ENCODE data around the gene NIPAL1.

The NIPAL1 gene

DNA sequence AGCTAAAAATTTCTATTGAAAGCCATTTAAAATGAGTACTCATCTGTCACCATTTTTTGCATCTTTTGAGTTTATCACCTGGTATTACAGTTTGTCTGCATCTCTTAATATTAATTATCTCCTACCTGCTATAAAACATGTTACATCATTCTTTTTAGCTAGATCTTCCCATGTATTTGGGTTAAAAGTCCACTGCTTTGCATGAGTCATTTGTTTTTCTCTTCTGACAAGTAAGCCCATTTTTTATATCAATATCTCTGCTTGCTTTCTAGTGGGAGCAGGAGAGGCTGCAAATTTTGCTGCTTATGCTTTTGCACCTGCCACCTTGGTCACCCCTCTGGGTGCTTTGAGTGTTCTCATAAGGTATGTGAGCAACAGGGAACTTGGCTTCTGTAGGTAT lies 16.1 kb downstream of the NIPAL1 start:
- ATAC-seq = no peak
- TF ChIP-seq, protein P1, sequence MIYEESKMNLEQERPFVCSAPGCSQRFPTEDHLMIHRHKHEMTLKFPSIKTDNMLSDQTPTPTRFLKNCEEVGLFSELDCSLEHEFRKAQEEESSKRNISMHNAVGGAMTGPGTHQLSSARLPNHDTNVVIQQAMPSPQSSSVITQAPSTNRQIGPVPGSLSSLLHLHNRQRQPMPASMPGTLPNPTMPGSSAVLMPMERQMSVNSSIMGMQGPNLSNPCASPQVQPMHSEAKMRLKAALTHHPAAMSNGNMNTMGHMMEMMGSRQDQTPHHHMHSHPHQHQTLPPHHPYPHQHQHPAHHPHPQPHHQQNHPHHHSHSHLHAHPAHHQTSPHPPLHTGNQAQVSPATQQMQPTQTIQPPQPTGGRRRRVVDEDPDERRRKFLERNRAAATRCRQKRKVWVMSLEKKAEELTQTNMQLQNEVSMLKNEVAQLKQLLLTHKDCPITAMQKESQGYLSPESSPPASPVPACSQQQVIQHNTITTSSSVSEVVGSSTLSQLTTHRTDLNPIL (CRISPR knock-in tag; IDR thresholded peaks at IDR 0.05; ENCODE audit: low read depth) = no peak
- TF ChIP-seq GLIS3 (CRISPR knock-in tag; IDR thresholded peaks at IDR 0.05) = no peak
- TF ChIP-seq CSDC2 (CRISPR knock-in tag; IDR thresholded peaks at IDR 0.05) = no peak
- no peak for TF ChIP-seq ZC3H10 (CRISPR knock-in tag; IDR thresholded peaks at IDR 0.05)
- TF ChIP-seq ZNF70 (CRISPR knock-in tag; IDR thresholded peaks at IDR 0.05) = no peak

DNA sequence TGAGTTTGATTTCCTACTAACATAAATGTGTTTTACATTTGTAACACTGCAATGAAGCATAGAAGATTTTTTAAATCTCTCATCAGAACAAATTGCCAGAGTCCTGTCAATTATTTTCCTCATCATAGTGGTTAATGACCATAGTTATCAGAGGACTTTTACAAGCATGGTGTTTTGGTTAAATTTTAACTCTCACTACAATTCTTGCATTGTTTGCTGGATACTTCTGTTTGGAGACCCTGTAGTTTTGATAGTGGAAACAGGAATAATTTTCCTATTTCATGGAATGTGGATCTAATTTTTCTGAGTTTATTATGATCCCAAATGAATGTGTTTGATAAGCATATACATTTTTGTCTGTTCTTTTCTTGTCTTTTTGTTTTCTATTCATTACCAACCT lies 16.8 kb downstream of the NIPAL1 start:
- ATAC-seq = no peak
- TF ChIP-seq ZFP30 (CRISPR knock-in tag; IDR thresholded peaks at IDR 0.05) (no peak), ZNF70 (CRISPR knock-in tag; IDR thresholded peaks at IDR 0.05) (no peak), BACH2 (CRISPR knock-in tag; IDR thresholded peaks at IDR 0.05; ENCODE audit: borderline replicate concordance) (no peak), CSDC2 (CRISPR knock-in tag; IDR thresholded peaks at IDR 0.05) (no peak)
- TF ChIP-seq, protein P2, sequence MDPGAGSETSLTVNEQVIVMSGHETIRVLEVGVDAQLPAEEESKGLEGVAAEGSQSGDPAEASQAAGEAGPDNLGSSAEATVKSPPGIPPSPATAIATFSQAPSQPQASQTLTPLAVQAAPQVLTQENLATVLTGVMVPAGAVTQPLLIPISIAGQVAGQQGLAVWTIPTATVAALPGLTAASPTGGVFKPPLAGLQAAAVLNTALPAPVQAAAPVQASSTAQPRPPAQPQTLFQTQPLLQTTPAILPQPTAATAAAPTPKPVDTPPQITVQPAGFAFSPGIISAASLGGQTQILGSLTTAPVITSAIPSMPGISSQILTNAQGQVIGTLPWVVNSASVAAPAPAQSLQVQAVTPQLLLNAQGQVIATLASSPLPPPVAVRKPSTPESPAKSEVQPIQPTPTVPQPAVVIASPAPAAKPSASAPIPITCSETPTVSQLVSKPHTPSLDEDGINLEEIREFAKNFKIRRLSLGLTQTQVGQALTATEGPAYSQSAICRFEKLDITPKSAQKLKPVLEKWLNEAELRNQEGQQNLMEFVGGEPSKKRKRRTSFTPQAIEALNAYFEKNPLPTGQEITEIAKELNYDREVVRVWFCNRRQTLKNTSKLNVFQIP (CRISPR knock-in tag; IDR thresholded peaks at IDR 0.05; ENCODE audit: borderline replicate concordance, low read depth) = no peak

DNA sequence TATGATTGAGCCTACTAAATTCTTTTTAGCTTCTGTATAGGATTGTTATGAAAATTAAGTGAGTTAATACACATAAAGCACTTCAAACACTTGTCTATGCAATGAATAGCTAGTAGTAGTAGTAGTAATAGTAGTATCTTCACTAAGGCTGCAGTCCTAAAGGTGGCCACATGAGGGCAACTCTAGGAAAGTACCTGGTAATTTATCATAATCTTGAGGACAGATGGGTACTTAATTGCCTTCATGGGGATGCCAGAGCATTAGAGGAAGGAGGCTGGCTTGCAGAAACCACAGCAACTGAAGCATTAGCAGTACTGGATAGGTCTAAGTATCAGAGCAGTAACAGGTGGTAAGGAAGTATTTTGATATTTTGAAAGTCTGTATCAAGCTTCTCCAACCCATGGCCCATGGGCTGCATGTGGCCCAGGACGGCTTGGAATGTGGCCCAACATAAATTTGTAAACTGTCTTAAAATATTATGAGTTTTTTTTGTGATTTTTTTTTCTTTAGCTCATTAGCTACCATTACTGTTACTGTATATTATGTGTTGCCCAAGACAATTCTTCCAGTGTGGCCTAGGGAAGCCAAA lies 17.3 kb downstream of the NIPAL1 start:
- TF ChIP-seq ZFP30 (CRISPR knock-in tag; IDR thresholded peaks at IDR 0.05) (no peak), ZFP3 (CRISPR knock-in tag; IDR thresholded peaks at IDR 0.05) (no peak), RARB (CRISPR knock-in tag; IDR thresholded peaks at IDR 0.05) (no peak)
- TF ChIP-seq, protein P1 (CRISPR knock-in tag; IDR thresholded peaks at IDR 0.05; ENCODE audit: low read depth) = no peak
- TF ChIP-seq, protein P2 (CRISPR knock-in tag; IDR thresholded peaks at IDR 0.05; ENCODE audit: borderline replicate concordance, low read depth) = no peak
- peak; percentile 24; the same call in 1 of the 3 replicates for ATAC-seq

DNA sequence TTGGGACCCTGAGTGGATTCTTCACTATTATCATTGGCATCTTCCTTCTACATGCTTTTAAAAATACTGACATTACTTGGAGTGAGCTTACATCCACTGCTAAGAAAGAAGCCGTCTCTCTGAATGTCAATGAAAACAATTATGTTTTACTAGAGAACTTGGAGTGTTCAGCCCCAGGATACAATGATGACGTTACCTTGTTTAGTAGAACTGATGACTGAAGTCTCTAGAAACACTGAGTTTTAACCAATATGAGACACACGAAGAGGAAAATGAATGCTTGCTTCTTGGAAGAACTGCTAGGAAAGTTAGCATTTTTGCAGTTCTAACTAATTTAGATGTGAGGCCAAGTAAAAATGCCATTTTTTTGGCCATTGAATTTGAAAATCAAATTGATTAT lies 19.4 kb downstream of the NIPAL1 start:
- ATAC-seq = no peak
- TF ChIP-seq RARB (CRISPR knock-in tag; IDR thresholded peaks at IDR 0.05) = no peak
- TF ChIP-seq, protein P3, sequence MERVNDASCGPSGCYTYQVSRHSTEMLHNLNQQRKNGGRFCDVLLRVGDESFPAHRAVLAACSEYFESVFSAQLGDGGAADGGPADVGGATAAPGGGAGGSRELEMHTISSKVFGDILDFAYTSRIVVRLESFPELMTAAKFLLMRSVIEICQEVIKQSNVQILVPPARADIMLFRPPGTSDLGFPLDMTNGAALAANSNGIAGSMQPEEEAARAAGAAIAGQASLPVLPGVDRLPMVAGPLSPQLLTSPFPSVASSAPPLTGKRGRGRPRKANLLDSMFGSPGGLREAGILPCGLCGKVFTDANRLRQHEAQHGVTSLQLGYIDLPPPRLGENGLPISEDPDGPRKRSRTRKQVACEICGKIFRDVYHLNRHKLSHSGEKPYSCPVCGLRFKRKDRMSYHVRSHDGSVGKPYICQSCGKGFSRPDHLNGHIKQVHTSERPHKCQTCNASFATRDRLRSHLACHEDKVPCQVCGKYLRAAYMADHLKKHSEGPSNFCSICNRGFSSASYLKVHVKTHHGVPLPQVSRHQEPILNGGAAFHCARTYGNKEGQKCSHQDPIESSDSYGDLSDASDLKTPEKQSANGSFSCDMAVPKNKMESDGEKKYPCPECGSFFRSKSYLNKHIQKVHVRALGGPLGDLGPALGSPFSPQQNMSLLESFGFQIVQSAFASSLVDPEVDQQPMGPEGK (CRISPR knock-in tag; IDR thresholded peaks at IDR 0.05; ENCODE audit: borderline replicate concordance) = no peak
- TF ChIP-seq ESRRG (CRISPR knock-in tag; IDR thresholded peaks at IDR 0.05) = no peak
- TF ChIP-seq, protein P2 (CRISPR knock-in tag; IDR thresholded peaks at IDR 0.05; ENCODE audit: borderline replicate concordance, low read depth) = no peak
- no peak for TF ChIP-seq CSDC2 (CRISPR knock-in tag; IDR thresholded peaks at IDR 0.05)
- TF ChIP-seq GLIS3 (CRISPR knock-in tag; IDR thresholded peaks at IDR 0.05) = no peak
- TF ChIP-seq, protein P1 (CRISPR knock-in tag; IDR thresholded peaks at IDR 0.05; ENCODE audit: low read depth) = no peak
- TF ChIP-seq ZC3H10 (CRISPR knock-in tag; IDR thresholded peaks at IDR 0.05) = no peak

DNA sequence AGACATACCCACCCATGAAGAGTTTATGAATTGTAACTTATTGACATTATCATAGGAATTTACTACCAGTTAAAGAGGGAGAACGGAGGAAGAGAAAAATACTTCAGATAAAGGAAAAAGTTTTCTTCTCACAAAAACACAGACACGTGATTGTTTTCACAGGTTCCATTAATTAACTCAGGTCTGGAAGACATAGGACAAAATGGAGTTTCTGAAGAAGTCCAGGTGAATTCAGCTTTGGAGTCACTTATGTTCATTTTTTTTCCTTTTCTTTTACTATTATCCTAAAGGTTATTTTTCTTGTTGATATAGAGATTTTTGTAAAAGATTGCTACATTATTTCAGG lies 20.5 kb downstream of the NIPAL1 start:
- ATAC-seq = no peak
- TF ChIP-seq TCF4 (CRISPR knock-in tag; IDR thresholded peaks at IDR 0.05; ENCODE audit: borderline replicate concordance) (no peak), ZC3H10 (CRISPR knock-in tag; IDR thresholded peaks at IDR 0.05) (no peak), GLIS3 (CRISPR knock-in tag; IDR thresholded peaks at IDR 0.05) (no peak), BACH2 (CRISPR knock-in tag; IDR thresholded peaks at IDR 0.05; ENCODE audit: borderline replicate concordance) (no peak)
- TF ChIP-seq, protein P2 (CRISPR knock-in tag; IDR thresholded peaks at IDR 0.05; ENCODE audit: borderline replicate concordance, low read depth) = no peak
- TF ChIP-seq, protein P4, sequence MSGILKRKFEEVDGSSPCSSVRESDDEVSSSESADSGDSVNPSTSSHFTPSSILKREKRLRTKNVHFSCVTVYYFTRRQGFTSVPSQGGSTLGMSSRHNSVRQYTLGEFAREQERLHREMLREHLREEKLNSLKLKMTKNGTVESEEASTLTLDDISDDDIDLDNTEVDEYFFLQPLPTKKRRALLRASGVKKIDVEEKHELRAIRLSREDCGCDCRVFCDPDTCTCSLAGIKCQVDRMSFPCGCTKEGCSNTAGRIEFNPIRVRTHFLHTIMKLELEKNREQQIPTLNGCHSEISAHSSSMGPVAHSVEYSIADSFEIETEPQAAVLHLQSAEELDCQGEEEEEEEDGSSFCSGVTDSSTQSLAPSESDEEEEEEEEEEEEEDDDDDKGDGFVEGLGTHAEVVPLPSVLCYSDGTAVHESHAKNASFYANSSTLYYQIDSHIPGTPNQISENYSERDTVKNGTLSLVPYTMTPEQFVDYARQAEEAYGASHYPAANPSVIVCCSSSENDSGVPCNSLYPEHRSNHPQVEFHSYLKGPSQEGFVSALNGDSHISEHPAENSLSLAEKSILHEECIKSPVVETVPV (CRISPR knock-in tag; IDR thresholded peaks at IDR 0.05) = no peak
